CD4-positive, alpha-beta T cell treated with Interleukin-4 for 1 hour (primary cell): ENCODE data around the gene EIF4A3.

Experiments used
- DNase-seq, 2 donors: peaks; one replicate each; pipeline ENCODE4 v3.0.0-alpha.2; 2020 to 2022

Gene EIF4A3

DNA sequence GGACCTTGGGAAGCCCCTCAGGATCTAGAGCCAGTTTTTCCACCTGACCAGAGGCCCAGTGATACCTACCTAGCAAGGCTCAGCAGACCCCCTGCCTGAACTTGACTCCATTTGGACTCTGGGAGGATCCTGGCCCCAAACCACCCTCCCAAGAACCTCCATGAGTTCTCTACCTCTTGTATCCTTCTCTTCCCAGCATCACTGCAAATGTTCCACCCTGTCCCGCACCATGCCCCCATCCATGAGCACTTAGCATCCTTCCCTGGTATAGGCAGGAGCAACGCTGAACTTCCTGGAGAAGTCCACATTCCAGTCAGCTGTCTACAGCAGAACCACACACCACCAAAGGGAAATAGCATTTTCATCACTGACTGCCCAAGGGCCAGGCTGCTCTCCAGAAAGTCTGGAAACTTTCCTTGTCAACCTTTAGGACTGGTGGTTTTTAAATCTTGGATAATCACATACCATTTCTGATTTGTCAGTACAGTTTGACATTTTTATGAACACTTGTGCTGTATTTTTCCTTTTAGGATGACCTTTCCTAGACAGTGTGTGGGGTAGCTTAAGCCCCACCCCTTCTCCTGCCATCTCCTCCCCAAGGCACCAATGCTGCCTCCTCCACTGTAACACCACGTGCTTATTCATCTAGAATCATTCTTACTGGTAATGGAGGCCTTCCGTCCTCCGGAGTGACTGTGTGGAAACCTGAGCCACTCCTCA, 13.9 kb downstream of the EIF4A3 start:
- no peak for DNase-seq

DNA sequence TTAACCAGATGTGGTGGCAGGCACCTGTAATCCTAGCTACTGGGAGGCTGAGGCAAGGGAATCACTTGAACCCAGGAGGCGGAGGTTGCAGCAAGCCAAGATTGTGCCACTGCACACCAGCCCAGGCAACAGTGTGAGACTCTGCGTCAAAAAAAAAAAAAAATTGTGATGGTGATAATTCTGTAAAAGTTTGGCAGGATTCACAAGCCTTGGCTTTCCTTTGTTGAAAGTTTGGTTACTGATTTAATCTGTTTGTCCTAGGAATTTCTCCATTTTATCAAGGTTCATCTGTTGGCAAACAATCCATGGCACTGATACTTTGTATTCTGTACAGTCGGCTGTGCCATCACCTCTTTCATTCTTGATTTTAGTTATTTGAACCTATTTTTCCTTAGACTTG, 15.9 kb downstream of the EIF4A3 start:
- no peak for DNase-seq

DNA sequence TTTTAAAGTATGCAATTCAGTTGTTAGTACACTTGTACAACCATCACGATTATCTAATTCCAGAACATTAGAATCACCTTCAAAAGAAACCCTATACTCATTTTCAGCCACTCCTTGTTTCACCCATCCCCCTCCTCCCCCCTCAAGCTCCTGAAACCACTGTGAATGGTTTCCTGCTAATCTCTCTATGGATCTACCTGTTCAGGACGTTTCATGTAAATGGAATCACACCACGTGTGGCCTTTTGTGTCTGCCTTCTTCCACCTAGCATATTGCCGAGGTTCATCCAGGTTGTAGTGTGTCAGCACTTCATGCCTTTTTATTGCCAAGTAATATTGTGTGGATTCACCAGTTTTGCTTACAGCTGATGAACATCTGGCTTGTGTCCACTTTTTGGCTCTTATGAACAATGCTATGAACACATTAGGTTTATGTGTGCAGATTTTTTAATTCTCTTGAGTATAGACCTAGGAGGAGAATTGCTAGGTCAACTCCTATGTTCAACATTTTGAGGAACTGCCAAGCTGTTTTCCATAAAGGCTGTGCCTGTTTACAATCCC, 17.8 kb downstream of the EIF4A3 start:
- no peak for DNase-seq

DNA sequence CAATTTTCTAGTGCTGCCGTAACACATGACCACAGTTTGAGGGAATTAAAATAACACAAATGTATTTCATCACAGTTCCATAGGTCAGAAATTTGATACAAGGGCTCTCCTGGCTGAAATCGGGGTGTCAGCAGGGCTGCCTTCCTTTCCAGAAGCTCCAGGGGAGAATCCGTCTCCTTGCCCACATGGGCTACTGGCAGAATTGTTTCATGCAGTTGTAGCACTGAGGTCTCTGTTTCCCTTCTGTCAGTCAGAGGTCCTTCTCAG, 20.5 kb downstream of the EIF4A3 start:
- DNase-seq: no peak

DNA sequence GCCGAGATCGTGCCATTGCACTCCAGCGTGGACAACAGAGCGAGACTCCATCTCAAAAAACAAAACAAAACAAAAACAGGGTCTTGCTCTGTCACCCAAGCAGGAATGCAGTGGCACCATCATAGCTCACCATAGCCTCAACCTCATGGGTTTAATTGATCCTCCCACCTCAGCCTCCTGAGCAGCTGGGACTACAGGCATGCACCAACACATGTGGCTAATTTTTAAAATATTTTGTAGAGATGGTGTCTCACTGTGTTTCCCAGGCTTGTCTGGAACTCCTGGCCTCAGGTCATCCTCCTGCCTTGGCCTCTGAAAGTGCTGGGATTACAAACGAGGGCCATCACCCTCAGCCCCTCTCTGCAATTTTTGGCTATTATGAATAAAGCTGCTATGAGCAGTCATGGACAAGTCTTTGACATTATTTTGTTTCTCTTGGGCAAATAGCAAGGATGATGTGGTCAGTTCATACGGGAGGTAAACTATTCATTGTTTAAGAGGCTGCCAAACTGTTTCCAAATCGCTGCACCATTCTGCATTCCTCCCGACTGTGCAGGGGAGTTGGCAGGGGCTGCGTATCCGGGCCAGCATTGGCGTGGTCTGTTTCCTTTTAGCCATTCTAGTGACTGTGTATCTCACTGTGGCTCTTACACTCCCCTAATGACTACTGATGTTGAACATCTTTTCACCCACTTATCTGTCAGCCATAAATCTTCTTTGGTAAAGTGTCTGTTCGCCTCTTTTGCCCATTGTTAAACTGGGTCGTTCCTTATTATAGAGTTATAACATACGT, 21.1 kb downstream of the EIF4A3 start:
- no peak for DNase-seq

DNA sequence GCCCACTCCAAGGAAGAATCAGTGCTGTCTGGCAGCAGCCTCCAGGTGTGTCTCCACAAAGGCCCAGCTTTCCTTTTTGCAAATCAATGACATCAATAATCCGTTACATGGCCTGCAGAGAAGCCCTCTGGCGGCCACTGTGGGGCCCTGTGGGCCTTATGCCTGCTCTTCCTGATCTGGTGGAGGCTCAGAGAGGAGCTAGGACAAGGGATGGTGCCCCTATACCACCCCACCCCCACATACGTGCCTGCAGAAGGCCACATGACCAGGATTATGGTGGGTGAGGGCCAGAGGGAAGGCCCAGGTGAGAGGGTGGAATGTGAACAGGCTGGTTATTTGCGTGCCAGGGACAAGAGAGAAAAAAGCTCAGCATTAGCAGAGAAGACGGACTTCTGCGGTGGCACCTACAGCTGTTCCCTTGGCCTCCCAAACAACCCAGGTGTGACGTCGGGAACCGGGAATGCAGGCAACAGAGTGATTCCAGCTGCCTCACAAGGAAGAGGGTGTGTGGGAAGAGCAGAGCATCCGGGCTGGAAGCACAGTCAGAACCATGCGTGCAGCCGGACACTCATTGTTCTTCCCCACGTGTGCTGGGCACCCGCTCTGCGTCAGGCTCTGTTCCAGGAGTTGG, 22.5 kb downstream of the EIF4A3 start:
- DNase-seq: no peak

DNA sequence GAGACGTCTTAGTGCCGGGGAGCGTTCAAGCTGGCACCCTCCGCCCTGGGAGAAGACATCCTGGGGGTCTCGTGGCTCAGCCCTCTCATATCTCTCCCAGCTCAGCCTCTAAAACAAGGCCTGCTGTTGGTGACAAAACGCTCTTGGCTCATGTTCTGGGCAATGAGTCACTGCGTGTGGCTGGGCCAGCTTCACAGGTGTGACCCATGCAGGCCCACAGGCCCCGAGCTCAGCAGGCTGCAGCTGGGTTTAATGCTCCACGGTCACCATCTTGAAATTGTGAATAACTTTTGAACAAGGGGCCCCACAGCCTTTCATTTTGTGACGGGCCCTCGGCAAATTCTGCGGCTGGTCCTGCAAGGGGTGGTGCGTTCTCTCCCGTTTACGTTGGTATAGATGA, 23.1 kb downstream of the EIF4A3 start:
- DNase-seq: no peak

DNA sequence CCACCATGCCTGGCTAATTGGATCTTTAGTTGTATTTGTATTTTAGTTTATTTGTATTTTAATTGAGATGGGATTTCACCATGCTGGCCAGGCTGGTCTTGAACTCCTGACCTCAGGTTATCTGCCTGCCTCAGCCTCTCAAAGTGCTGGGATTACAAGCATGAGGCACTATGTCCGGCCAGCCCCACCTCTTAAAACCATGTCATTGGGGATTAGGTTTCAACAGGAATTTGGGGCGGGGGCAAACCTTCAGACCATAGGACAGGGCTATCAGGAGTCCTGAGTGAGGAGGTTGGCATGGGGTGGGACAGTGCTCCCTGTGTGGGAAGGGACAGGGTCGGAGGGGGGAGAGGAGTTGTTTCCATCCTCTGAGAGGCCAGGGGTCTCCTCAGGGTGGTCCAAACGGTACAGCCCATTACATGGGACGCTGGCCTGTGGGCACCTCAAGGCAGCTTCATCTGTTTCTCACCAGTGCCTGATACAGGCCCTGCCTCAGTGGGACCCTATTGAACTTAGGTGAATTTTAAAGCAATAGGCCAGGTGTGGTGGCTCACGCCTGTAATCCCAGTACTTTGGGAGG, 23.9 kb downstream of the EIF4A3 start:
- DNase-seq: no peak

DNA sequence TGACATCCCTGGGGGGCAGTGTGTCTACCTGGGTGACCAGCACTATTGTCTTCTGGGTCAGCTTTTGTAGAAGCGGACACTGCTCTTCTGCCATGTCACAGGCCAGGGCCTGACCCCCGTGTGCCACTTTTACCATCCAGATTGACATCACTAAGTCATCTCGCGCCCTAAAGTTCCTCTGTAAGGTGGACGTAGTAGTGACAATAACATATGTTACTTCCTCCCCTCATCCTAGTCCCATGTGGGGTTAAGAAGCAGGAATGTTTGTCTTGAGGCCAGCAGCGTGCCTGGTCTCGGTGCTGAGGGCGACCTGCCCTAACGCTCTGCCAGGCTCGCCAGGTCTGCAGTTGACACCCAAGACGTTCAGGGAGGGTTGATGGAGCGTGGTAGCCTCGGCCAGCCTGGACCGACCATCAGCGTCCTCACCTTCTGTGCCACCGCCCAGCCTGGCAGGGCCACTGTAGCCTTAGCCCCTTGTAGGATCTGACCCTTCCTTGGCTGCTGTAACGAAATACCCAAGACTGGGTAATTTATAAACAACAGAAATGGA, 24.8 kb downstream of the EIF4A3 start:
- DNase-seq: no peak

DNA sequence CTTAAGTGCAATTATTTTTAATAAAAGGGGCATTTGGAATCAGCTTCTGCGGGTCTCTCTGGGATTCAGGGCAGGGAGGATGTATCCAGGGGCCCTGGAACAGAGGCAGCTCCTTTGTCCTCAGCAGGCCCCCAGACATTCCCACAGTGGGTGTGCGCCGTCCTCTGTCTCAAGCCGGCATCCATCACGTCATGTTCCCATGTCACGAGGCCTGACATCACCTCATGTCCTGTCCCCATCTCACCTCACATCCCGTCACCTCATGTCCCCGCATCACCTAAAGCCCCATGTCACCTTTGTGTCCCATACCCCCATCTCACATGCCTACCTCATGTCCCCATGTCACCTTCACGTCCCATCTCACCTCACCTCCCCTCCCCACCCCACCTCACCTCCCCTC, 27.1 kb downstream of the EIF4A3 start:
- DNase-seq: no peak

DNA sequence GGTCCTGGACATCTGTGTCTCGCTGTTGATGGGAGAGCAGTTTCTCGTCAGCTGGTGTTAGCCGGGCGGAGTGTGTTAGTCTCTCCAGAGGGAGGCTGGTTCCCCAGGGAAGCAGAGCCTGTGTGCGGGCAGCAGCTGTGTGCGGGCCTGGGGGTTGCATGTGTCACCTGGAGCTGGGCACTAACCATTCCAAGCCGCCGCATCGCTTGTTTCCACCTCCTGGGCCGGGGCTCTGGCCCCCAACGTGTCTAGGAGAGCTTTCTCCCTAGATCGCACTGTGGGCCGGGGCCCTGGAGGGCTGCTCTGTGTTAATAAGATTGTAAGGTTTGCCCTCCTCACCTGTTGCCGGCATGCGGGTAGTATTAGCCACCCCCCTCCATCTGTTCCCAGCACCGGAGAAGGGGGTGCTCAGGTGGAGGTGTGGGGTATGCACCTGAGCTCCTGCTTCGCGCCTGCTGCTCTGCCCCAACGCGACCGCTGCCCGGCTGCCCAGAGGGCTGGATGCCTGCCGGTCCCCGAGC, 27.6 kb downstream of the EIF4A3 start:
- no peak for DNase-seq

DNA sequence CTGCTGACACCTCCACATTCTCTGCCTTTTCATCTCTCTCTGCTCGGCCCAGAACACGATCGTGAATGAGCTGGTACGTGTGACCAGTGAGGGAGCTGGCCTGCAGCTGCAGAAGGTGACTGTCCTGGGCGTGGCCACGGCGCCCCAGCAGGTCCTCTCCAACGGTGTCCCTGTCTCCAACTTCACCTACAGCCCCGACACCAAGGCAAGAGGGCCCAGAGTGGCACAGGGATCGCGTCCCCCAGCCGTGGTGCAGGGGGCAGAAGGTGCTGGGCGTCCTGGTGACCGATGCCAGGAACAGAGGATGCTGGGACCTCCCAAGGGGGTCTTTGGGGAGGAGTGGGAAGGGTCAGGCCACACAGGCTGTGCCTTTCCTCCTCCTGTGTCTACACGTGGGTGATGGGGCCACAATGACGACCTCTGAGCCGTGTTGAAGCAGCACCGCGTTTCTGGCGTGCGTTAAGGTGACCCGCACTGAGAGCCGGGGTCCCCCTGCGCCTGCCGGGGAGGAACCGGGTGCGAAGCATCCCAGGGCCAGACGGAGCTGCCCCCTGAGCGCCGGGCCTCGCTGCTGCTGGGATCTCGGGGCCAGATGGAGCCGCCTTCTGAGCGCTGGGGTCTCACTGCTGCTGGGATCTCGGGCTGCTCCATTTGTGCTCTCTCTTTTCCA, 28.2 kb downstream of the EIF4A3 start:
- no peak for DNase-seq

DNA sequence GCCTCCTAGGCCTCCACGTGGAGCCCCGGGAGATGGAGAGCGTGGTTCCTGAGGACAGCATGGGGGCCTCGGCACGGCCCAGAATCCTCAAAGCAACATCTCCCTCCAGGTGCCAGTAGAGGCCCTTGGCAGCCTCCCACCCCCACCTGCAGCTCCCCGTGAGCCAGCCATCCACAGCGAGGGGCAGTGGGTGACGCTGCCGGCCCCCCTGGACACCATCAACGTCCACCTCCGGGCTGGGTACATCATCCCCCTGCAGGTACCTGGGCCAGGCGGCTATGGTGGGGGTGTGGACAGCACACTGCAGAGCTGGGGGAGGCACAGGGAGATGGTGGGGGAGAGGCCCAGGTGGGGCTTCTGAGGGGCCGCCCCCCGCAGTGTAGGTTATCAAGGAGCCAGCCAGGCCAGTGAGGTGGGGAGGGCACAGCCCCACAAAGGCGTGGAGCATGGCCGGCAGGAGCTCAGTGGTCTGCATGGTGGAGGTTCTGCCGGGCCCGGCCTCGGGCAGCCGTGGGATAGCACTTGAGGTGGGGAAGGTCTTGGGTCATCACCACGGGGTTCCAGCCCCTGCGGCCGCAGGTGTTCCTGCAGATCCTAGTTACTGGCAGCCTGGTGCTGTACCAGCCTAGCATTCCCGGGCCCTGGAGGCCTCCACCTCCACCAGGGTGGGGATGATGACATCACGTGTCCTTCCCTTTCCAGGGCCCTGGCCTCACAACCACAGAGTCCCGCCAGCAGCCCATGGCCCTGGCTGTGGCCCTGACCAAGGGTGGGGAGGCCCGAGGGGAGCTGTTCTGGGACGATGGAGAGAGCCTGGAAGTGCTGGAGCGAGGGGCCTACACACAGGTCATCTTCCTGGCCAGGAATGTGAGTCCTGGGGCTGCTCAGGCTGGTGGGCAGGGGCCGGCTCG, 29.2 kb downstream of the EIF4A3 start:
- DNase-seq: no peak

DNA sequence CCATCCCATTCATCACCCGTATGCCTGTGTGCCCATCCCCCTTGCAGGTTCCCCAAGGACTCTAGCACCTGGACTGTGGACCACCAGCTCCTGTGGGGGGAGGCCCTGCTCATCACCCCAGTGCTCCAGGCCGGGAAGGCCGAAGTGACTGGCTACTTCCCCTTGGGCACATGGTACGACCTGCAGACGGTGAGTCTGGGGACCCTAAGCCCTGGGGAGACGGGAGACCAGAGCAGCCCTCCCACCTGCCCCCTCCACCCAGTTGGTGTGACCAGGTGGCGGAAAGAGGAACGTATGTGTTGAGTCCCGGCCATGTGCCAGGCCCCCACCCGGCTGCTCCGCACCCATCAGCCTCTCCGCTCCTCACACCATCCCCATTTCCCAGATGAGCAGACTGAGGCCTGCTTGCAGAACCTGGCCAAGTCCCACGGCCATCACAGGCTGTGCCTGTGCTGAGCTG, 30.0 kb downstream of the EIF4A3 start:
- DNase-seq: no peak

DNA sequence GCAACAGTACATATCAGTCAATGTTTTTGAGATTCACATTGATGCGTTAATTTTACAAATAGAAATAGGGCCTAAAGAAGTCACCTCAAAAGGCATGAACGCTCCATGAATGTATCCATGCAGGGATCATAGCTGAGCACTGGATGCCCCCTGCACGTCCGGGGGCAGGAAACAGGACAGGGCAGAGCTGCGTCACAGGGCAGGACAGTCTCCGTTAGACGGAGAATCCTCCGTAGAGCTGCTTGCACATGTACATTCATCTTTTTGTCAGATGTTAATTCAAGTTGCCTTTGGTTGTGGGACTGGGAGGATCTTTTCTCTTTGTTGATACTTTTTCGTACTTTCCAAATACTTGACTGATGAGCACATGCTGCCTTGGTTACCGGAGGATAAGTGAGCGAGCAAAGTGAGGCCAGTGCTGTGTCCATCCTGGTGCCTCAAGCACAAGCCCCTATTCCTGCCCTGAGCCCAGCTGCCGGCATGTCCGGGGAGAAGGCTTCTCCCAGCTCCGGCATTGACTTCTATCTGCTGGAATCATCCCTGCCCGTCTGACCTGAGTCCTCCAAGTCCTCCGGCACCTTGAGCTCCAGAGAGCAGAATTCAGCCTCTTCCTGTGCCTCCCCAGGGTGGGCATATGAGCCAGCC, 30.5 kb downstream of the EIF4A3 start:
- DNase-seq: no peak

DNA sequence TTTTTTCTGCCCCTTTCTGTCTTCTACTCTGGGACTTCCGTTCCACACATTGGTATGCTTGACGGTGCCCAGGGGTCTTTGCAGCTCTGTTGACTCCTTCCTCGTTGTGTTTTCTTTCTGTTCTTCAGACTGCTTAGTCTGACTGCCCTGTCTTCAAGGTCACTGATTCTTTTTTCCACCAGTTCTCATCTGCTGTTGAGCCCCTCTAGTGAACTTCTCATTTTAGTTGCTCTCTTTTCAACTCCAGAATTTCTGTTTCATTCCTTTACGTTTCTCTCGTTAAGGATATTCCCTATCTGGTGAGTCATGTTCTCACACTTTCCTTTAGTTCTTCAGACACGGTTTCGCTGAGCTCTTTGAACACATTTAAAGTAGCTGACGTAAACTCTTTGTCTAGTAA, 31.8 kb downstream of the EIF4A3 start:
- no peak for DNase-seq

DNA sequence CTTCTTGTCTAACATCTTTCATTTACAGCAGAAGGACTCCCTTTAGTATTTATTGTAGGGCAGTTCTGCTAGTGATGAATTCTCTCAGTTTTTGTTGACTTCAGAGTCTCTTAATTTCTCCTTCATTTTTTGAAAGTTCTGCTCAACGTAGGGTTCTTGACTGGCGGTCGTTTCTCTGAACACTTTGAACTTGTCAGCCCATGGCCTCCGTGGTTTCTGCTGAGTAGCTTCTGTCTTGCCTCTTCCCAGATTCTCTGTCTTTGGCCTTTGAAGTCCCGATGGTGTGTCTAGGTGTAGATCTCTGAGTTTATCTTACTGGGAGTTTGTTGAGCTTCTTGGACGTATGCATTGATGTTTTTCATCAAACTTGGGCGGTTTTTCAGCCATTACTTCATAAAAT, 32.2 kb downstream of the EIF4A3 start:
- no peak for DNase-seq

DNA sequence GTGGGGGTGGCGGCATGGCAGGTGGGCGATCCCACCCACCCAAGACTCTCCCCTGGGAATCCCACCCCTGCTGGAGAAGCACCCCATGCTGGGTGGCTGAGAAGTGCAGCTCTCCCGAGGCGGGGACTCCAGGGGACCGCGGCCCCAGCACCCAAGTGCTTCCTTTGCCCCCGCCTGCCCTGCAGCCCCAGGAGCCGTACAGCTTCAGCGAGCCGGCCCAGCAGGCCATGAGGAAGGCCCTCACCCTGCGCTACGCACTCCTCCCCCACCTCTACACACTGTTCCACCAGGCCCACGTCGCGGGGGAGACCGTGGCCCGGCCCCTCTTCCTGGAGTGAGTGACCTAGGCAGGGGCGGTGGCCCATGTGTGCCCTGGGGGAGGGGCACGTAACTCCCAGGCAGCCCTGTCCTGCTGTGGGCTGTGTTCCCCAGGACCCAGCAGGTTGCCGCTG, 33.9 kb downstream of the EIF4A3 start:
- DNase-seq: no peak

DNA sequence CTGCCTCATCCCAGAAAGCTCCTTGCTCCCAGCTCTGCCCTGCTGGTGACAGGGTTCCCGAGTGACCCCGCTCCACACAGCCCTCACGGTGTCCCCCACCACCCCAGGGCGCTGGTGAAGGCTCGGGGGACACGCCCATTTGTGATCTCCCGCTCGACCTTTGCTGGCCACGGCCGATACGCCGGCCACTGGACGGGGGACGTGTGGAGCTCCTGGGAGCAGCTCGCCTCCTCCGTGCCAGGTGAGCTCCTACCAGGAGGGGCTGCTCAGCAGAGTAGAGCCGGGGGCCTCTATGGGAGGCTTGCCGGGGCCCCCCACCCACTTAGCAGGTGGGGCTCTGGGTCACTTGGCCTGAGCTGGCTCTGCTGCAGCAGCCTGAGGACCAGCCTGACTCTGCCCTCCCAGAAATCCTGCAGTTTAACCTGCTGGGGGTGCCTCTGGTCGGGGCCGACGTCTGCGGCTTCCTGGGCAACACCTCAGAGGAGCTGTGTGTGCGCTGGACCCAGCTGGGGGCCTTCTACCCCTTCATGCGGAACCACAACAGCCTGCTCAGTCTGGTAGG, 34.4 kb downstream of the EIF4A3 start:
- DNase-seq: no peak
